SK-N-SH treated with all-trans-retinoic acid at 6 μM for 48 hours (cell line): ENCODE measurements around the gene SLC5A10.
"Not testable (repeated sequence)": the region's sequence is repeated elsewhere in the genome, so short reads cannot be mapped to it uniquely, and the experiment has no call there.

Experiments used
- ATAC-seq: fragments of 200-7000 bp; cut with Tn5 transposase; 3 replicates; pipeline ENCODE4 v1.9.1; 2020; ENCODE audit warnings: mild to moderate bottlenecking, moderate library complexity
- ARNTL ChIP-seq: fragments of 450-650 bp; formaldehyde crosslinking; IDR thresholded peaks from 2 replicates; pipeline ENCODE4 v1.5.0; 2020; ENCODE audit warnings: low read depth, mild to moderate bottlenecking, moderate library complexity, borderline replicate concordance
- BACH2 ChIP-seq: fragments of 250-450 bp; sonication (Bioruptor Pico); IDR thresholded peaks from 2 replicates; pipeline ENCODE4 v1.9.0; 2021; ENCODE audit warnings: mild to moderate bottlenecking, borderline replicate concordance
- ISL1 ChIP-seq: fragments of 250-450 bp; sonication (Bioruptor Pico); IDR thresholded peaks from 2 replicates; pipeline ENCODE4 v2.1.2; 2022; ENCODE audit warnings: mild to moderate bottlenecking, moderate library complexity
- OSR1 ChIP-seq: fragments of 250-450 bp; sonication (Bioruptor Pico); IDR thresholded peaks from 2 replicates; pipeline ENCODE4 v1.8.0; 2022; ENCODE audit warnings: moderate library complexity, mild to moderate bottlenecking, inconsistent platforms
- PPARA ChIP-seq: fragments of 250-450 bp; sonication (Bioruptor Pico); IDR thresholded peaks from 2 replicates; pipeline ENCODE4 v1.5.0; 2020; ENCODE audit warnings: mild to moderate bottlenecking, borderline replicate concordance
- RARB ChIP-seq: fragments of 250-450 bp; sonication (Bioruptor Pico); IDR thresholded peaks from 2 replicates; pipeline ENCODE4 v1.8.0; 2021; ENCODE audit warnings: mild to moderate bottlenecking, moderate library complexity
- TCF4 ChIP-seq: fragments of 250-450 bp; sonication (Bioruptor Pico); IDR thresholded peaks from 2 replicates; pipeline ENCODE4 v1.8.0; 2021; ENCODE audit warnings: mild to moderate bottlenecking, moderate library complexity, borderline replicate concordance
- TOX ChIP-seq: fragments of 250-450 bp; sonication (Bioruptor Pico); IDR thresholded peaks from 2 replicates; pipeline ENCODE4 v1.8.0; 2021; ENCODE audit warnings: mild to moderate bottlenecking, moderate library complexity, borderline replicate concordance
- ZC3H10 ChIP-seq: fragments of 250-450 bp; sonication (Bioruptor Pico); IDR thresholded peaks from 2 replicates; pipeline ENCODE4 v1.5.1; 2021; ENCODE audit warnings: mild to moderate bottlenecking, moderate library complexity
- ZFP30 ChIP-seq: fragments of 450-650 bp; formaldehyde crosslinking; IDR thresholded peaks from 2 replicates; pipeline ENCODE4 v1.5.0; 2022; ENCODE audit warnings: mild to moderate bottlenecking, moderate library complexity
- ZNF565 ChIP-seq: fragments of 450-650 bp; formaldehyde crosslinking; conservative IDR thresholded peaks from 2 replicates; pipeline ENCODE4 v1.5.0; 2020; ENCODE audit warnings: low read depth, mild to moderate bottlenecking, moderate library complexity
- ZNF70 ChIP-seq: fragments of 450-650 bp; formaldehyde crosslinking; IDR thresholded peaks from 2 replicates; pipeline ENCODE4 v1.5.0; 2020; ENCODE audit warnings: mild to moderate bottlenecking, moderate library complexity
- TF ChIP-seq, protein P1 (sequence below): fragments of 250-450 bp; sonication (Bioruptor Pico); IDR thresholded peaks from 2 replicates; pipeline ENCODE4 v1.8.0; 2020; ENCODE audit warnings: mild to moderate bottlenecking, moderate library complexity, borderline replicate concordance
- TF ChIP-seq, protein P2 (sequence below): fragments of 250-450 bp; sonication (Bioruptor Pico); IDR thresholded peaks from 2 replicates; pipeline ENCODE4 v1.8.0; 2021; ENCODE audit warnings: low read depth, mild to moderate bottlenecking, moderate library complexity, borderline replicate concordance
- TF ChIP-seq, protein P3 (sequence below): fragments of 250-450 bp; sonication (Bioruptor Pico); IDR thresholded peaks from 2 replicates; pipeline ENCODE4 v1.5.1; 2020; ENCODE audit warnings: low read depth, mild to moderate bottlenecking, moderate library complexity

The SLC5A10 gene

DNA sequence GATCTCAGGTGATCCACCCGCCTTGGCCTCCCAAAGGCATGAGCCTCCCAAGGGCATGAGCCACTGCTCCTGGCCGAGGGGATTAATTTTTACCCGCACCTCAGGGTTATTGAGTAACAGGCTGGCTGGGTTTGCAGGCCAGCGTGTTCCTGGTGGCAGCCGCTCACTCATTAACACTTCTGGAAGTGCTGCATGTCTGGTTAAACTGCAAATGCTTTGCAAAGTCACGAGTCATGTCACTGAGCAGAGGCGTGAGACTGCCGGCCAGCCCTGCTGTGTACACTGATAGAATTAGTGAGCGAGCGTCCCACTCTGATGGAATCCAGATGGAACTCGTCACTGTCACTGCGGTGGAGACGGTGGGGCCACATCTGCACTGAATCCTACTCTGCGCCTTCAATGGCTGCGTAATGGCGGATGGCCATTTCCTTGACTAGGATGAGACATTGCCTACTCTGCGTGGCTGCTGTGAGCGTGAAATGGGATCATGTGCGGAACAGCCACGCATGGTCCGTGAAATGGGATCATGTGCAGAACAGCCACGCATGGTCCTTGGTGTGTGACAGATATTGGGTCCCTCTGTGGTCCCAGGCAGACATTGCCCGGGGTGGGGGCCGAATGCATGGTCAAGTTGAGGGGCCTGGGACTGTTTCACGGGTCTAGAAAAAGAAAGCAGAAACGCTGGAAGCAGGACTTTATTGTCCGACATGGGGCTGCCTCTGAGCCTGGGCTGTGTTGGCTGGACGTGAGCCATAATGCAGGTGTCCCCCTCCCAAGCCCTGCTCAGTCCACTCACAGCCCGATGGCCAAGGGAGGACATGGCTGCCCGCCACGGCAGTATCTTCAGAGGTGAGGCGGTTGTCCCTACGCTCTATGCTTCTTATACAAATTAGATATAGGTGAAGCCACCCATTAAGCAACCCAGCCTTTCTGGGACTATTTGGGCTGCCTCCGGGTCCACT lies 740 bp upstream of the SLC5A10 start:
- no peak for ATAC-seq
- TF ChIP-seq ZFP30 (CRISPR knock-in tag) (no peak), ZNF70 (CRISPR knock-in tag) (no peak), OSR1 (CRISPR knock-in tag) (no peak), ZNF565 (no peak)
- TF ChIP-seq, protein P1, sequence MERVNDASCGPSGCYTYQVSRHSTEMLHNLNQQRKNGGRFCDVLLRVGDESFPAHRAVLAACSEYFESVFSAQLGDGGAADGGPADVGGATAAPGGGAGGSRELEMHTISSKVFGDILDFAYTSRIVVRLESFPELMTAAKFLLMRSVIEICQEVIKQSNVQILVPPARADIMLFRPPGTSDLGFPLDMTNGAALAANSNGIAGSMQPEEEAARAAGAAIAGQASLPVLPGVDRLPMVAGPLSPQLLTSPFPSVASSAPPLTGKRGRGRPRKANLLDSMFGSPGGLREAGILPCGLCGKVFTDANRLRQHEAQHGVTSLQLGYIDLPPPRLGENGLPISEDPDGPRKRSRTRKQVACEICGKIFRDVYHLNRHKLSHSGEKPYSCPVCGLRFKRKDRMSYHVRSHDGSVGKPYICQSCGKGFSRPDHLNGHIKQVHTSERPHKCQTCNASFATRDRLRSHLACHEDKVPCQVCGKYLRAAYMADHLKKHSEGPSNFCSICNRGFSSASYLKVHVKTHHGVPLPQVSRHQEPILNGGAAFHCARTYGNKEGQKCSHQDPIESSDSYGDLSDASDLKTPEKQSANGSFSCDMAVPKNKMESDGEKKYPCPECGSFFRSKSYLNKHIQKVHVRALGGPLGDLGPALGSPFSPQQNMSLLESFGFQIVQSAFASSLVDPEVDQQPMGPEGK (CRISPR knock-in tag) = no peak

DNA sequence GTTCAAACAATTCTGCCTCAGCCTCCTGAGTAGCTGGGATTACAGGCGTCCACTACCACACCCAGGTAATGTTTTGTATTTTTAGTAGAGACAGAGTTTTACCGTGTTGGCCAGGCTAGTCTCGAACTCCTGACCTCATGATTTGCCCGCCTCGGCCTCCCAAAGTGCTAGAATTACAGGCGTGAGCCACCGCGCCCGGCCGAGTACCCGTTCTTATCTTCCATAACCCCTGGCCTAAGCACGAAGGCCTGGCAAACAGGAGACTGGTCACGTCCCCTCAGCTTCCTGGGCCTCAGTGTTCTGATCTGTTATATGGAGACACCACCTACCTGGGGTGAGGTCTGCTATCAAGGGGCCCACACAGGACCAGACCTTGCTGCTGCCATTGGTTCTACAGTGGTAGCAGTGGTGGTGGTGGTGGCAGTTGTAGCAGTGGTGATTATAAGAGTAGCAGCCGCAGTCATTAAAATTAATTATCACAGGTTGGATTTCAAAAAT lies 1.3 kb downstream of the SLC5A10 start:
- TF ChIP-seq, protein P2, sequence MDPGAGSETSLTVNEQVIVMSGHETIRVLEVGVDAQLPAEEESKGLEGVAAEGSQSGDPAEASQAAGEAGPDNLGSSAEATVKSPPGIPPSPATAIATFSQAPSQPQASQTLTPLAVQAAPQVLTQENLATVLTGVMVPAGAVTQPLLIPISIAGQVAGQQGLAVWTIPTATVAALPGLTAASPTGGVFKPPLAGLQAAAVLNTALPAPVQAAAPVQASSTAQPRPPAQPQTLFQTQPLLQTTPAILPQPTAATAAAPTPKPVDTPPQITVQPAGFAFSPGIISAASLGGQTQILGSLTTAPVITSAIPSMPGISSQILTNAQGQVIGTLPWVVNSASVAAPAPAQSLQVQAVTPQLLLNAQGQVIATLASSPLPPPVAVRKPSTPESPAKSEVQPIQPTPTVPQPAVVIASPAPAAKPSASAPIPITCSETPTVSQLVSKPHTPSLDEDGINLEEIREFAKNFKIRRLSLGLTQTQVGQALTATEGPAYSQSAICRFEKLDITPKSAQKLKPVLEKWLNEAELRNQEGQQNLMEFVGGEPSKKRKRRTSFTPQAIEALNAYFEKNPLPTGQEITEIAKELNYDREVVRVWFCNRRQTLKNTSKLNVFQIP (CRISPR knock-in tag) = no peak
- no peak for TF ChIP-seq ARNTL (CRISPR knock-in tag)
- ATAC-seq = no peak

DNA sequence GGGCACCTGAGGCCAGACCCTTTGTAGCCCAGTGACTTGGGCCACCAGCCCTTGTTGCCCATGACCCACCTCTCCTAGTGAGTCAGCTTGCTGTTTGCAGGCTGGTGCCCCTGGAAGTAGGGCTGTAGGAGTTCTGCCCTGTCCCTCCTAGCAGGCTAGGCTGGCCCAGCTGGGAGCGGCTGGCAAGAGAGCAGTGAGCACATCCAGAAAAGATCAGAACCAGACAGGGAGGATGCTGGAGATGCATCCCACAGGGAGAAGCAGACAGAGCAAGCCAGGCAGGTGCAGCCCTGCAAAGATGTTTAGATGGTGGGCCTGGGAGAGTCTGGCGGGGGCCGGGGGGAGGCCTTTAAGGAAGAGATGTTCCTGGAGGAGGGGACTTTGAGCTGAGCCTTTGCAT lies 2.4 kb downstream of the SLC5A10 start:
- TF ChIP-seq ISL1 (no peak), BACH2 (CRISPR knock-in tag) (no peak), TOX (CRISPR knock-in tag) (no peak), RARB (CRISPR knock-in tag) (no peak), ZC3H10 (no peak), ZNF70 (CRISPR knock-in tag) (no peak)
- TF ChIP-seq, protein P2 (CRISPR knock-in tag) = no peak
- TF ChIP-seq, protein P1 (CRISPR knock-in tag) = no peak
- ATAC-seq = no peak

DNA sequence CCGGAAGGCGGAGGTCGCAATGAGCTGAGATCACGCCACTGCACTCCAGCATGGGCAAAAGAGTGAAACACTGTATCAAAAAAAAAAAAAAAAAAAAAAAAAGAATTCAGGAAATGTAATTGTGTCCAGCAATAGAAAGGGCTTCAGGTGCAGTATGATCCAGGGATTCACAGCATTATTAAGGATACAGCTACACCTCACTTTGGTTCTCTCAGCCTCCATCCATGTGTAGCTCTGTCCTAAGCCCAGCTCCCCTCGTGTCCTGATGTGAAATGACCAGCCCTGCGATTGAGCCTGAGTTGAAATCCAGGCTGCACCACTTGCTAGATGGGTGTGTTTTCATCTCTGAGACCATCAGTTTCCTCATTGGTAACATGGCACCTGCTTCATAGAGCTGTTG lies 3.0 kb downstream of the SLC5A10 start:
- TF ChIP-seq, protein P2 (CRISPR knock-in tag) = no peak
- TF ChIP-seq PPARA (no peak), TCF4 (no peak), ZNF565 (no peak)
- TF ChIP-seq, protein P3, sequence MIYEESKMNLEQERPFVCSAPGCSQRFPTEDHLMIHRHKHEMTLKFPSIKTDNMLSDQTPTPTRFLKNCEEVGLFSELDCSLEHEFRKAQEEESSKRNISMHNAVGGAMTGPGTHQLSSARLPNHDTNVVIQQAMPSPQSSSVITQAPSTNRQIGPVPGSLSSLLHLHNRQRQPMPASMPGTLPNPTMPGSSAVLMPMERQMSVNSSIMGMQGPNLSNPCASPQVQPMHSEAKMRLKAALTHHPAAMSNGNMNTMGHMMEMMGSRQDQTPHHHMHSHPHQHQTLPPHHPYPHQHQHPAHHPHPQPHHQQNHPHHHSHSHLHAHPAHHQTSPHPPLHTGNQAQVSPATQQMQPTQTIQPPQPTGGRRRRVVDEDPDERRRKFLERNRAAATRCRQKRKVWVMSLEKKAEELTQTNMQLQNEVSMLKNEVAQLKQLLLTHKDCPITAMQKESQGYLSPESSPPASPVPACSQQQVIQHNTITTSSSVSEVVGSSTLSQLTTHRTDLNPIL (CRISPR knock-in tag) = no peak
- TF ChIP-seq, all 23 proteins: peak for 0
- ATAC-seq = no peak

DNA sequence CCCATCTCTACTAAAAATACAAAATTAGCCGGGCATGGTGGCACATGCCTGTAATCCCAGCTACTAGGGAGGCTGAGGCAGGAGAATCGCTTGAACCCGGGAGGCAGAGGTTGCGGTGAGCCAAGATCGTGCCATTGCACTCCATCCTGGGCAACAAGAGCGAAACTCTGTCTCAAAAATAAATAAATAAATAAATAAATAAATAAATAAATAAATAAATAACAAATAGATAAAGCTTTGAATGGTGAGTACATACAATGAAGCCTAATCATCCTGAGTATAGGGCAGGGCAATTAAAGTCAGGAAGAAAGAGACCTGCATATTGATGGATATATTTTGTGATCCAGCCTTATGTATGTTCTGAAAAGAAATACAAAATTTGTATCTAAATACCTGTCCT lies 4.1 kb downstream of the SLC5A10 start:
- not testable (repeated sequence) for ATAC-seq
